Measurements from ENCODE around the gene PACSIN2.
"Not testable (repeated sequence)": the region's sequence is repeated elsewhere in the genome, so short reads cannot be mapped to it uniquely, and the experiment has no call there.

The PACSIN2 gene

GRCh38 chr22:42925598-42925997, 89.4 kb downstream of the PACSIN2 start:
- no peak for DNase-seq (ENCODE audit: low spot score)

- not testable (repeated sequence) for DNase-seq (ENCODE audit: low spot score)
Observed at GRCh38 chr22:42925031-42925430, 89.9 kb downstream of the PACSIN2 start.

- no peak for DNase-seq (ENCODE audit: low spot score)
Observed at GRCh38 chr22:42924436-42924835, 90.5 kb downstream of the PACSIN2 start.

- no peak for DNase-seq (ENCODE audit: low spot score)
Observed at GRCh38 chr22:42922374-42923191, 92.4 kb downstream of the PACSIN2 start.

GRCh38 chr22:42920101-42920820, 94.7 kb downstream of the PACSIN2 start:
- peak; percentile 70 for DNase-seq (ENCODE audit: low spot score)

GRCh38 chr22:42919199-42919598, 95.8 kb downstream of the PACSIN2 start:
- peak; percentile 81 for DNase-seq (ENCODE audit: low spot score)

GRCh38 chr22:42918500-42918899, 96.4 kb downstream of the PACSIN2 start:
- no peak for DNase-seq (ENCODE audit: low spot score)

GRCh38 chr22:42917358-42917757, 97.6 kb downstream of the PACSIN2 start:
- DNase-seq (ENCODE audit: low spot score) = not testable (repeated sequence)

GRCh38 chr22:42915980-42916765, 98.8 kb downstream of the PACSIN2 start:
- no peak for DNase-seq (ENCODE audit: low spot score)

- no peak for DNase-seq (ENCODE audit: low spot score)
Observed at GRCh38 chr22:42914511-42915076, 100.4 kb downstream of the PACSIN2 start.

GRCh38 chr22:42913874-42914510, 101.0 kb downstream of the PACSIN2 start:
- DNase-seq (ENCODE audit: low spot score) = no peak

- no peak for DNase-seq (ENCODE audit: low spot score)
Observed at GRCh38 chr22:42912059-42912458, 102.9 kb downstream of the PACSIN2 start.

GRCh38 chr22:42910221-42910942, 104.6 kb downstream of the PACSIN2 start:
- DNase-seq (ENCODE audit: low spot score) = no peak

GRCh38 chr22:42909363-42910058, 105.4 kb downstream of the PACSIN2 start:
- no peak for DNase-seq (ENCODE audit: low spot score)

GRCh38 chr22:42908374-42908746, 106.6 kb downstream of the PACSIN2 start:
- no peak for DNase-seq (ENCODE audit: low spot score)

- no peak for DNase-seq (ENCODE audit: low spot score)
Observed at GRCh38 chr22:42907404-42908373, 107.3 kb downstream of the PACSIN2 start.

GRCh38 chr22:42906605-42907348, 108.2 kb downstream of the PACSIN2 start:
- no peak for DNase-seq (ENCODE audit: low spot score)

- peak; percentile 27 for DNase-seq (ENCODE audit: low spot score)
Observed at GRCh38 chr22:42905702-42906183, 109.2 kb downstream of the PACSIN2 start.

All from kidney tubule cell (primary cell).